ENCODE data around the gene RBBP6. TPM values are rescaled to one million over a fixed set of nuclear protein-coding genes. Genes with fewer than 3 reads are reported as not detected.

Gene RBBP6
- total RNA-seq, 3 donors from 2014 or later (not counting 1 experiment from before 2014, with no cell fraction given): 155 to 219 (median 173) TPM

DNA sequence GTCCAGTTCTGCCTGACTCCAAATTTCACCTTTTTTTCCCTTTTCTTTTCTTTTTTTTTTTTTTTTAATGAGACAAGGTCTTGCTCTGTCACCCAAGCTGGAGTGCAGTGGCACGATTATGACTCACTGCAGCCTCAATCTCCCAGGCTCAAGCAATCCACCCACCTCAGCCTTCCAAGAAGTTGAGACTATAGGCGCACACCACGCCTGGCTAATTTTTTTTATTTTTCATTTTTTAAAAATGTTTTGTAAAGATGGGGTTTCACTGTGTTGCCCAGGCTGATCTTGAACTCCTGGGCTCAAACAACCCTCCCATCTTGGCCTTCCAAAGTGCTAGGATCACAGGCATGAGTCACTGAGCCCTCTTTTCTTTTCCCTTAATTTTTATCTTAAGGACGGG, 33.4 kb upstream of the RBBP6 start:
- H3K9me3 Mint-ChIP-seq: no peaks in the 10 kb centered on the region
- H3K4me3 Mint-ChIP-seq: no peak overlapping the region
- Histone ChIP-seq H3K27ac (ENCODE audit: low read length) (no peak overlapping the region), H3K4me3 (ENCODE audit: low read length) (no peak overlapping the region), H3K27me3 (ENCODE audit: control insufficient read depth, insufficient read depth, low read length) (no peaks in the 10 kb centered on the region), H3K4me1 (ENCODE audit: control insufficient read depth, insufficient read depth, low read length) (no peaks in the 10 kb centered on the region), H3K9me3 (ENCODE audit: control insufficient read depth, insufficient read depth, low read length) (no peaks in the 10 kb centered on the region), H3K36me3 (ENCODE audit: control insufficient read depth, insufficient read depth, low read length) (no peaks in the 10 kb centered on the region)
- WGBS (ENCODE audit: insufficient coverage): 92% methylated on average over 2 of the region's 4 CpGs
- H3K36me3 Mint-ChIP-seq: no peaks in the 10 kb centered on the region
- peaks cover 0 to 4% of the 10 kb centered on the region in 2 donors for H3K27me3 Mint-ChIP-seq (ENCODE audit: low read depth in 2 of 2)
- intact Hi-C loops (cut with micrococcal nuclease): loop anchor here (10.0 kb wide), 1 partner anchor 1321 kb away; the partner anchor contains the start of gene SCNN1G
- H3K27ac Mint-ChIP-seq: no peak overlapping the region
- TF ChIP-seq, protein P1, sequence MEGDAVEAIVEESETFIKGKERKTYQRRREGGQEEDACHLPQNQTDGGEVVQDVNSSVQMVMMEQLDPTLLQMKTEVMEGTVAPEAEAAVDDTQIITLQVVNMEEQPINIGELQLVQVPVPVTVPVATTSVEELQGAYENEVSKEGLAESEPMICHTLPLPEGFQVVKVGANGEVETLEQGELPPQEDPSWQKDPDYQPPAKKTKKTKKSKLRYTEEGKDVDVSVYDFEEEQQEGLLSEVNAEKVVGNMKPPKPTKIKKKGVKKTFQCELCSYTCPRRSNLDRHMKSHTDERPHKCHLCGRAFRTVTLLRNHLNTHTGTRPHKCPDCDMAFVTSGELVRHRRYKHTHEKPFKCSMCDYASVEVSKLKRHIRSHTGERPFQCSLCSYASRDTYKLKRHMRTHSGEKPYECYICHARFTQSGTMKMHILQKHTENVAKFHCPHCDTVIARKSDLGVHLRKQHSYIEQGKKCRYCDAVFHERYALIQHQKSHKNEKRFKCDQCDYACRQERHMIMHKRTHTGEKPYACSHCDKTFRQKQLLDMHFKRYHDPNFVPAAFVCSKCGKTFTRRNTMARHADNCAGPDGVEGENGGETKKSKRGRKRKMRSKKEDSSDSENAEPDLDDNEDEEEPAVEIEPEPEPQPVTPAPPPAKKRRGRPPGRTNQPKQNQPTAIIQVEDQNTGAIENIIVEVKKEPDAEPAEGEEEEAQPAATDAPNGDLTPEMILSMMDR (IDR thresholded peaks at IDR 0.05): no peak
- H3K4me1 Mint-ChIP-seq: no peaks in the 10 kb centered on the region
- DNase-seq (no peak), ATAC-seq (no peak)

DNA sequence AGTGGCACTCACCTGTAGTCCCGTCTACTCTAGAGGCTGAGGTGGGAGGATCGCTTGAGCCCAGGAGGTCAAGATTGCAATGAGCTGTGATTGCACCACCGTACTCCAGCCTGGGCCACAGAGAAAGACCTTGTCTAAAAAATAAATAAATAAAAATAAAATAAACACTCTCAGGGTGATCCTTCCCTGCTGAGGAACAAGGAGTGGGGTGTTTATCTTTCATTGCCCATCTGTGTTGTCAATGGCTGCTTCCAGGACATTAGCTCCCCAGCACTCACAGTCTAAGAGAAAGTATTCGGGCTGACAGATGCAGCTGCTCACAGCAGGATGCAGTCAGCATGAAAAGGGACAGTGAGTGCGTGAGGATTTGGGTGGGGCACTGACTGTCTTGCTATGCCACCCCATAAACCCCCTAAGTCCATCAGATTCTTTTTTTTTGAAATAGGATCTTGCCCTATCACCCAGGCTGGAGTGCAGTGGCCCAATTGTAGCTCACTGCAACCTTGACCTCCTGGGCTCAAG, 31.3 kb upstream of the RBBP6 start:
- no peaks in the 10 kb centered on the region for H3K9me3 ChIP-seq (ENCODE audit: control insufficient read depth, insufficient read depth, low read length)
- no peak overlapping the region for H3K27ac Mint-ChIP-seq
- TF ChIP-seq, protein P1 (IDR thresholded peaks at IDR 0.05): no peak
- no peaks in the 10 kb centered on the region for H3K9me3 Mint-ChIP-seq
- WGBS (ENCODE audit: insufficient coverage): 97% methylated on average over 4 of the region's 5 CpGs
- no peak overlapping the region for H3K4me3 Mint-ChIP-seq
- peaks cover 0 to 4% of the 10 kb centered on the region in 2 donors for H3K27me3 Mint-ChIP-seq (ENCODE audit: low read depth in 2 of 2)
- DNase-seq: no peak
- no peaks in the 10 kb centered on the region for H3K27me3 ChIP-seq (ENCODE audit: control insufficient read depth, insufficient read depth, low read length)
- ATAC-seq: no peak
- no peak overlapping the region for H3K4me3 ChIP-seq (ENCODE audit: low read length)
- no peaks in the 10 kb centered on the region for H3K4me1 ChIP-seq (ENCODE audit: control insufficient read depth, insufficient read depth, low read length)
- intact Hi-C loops (cut with micrococcal nuclease): loop anchor here (10.0 kb wide), 1 partner anchor 1323 kb away; the partner anchor contains the start of gene SCNN1G
- H3K4me1 Mint-ChIP-seq: no peaks in the 10 kb centered on the region
- no peaks in the 10 kb centered on the region for H3K36me3 ChIP-seq (ENCODE audit: control insufficient read depth, insufficient read depth, low read length)
- no peaks in the 10 kb centered on the region for H3K36me3 Mint-ChIP-seq
- no peak overlapping the region for H3K27ac ChIP-seq (ENCODE audit: low read length)

DNA sequence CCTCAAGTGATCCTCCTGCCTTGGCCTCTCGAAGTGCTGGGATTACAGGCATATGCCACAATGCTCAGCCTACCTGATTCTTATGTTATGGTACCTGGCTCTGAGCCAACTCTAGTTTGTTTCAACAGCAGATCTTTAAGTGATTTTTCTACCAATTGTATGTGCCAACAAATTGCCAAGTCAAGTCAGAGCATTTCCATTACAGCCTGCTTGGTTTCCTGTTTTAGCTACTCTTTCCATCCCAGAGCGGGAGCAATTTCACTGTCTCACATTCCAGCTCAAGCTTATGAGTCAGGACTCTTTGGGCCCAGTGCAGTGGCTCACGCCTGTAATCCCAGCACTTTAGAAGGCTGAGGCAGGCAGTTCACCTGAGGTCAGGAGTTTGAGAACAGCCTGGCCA, 30.8 kb upstream of the RBBP6 start:
- Mint-ChIP-seq H3K36me3 (no peaks in the 10 kb centered on the region), H3K4me3 (no peak overlapping the region), H3K4me1 (no peaks in the 10 kb centered on the region), H3K9me3 (no peaks in the 10 kb centered on the region), H3K27ac (no peak overlapping the region), H3K27me3 (ENCODE audit: low read depth in 2 of 2) (peaks cover 0 to 4% of the 10 kb centered on the region in 2 donors)
- TF ChIP-seq, protein P1 (IDR thresholded peaks at IDR 0.05): no peak
- ATAC-seq: no peak
- Histone ChIP-seq H3K27ac (ENCODE audit: low read length) (no peak overlapping the region), H3K9me3 (ENCODE audit: control insufficient read depth, insufficient read depth, low read length) (no peaks in the 10 kb centered on the region), H3K27me3 (ENCODE audit: control insufficient read depth, insufficient read depth, low read length) (no peaks in the 10 kb centered on the region), H3K4me1 (ENCODE audit: control insufficient read depth, insufficient read depth, low read length) (no peaks in the 10 kb centered on the region), H3K36me3 (ENCODE audit: control insufficient read depth, insufficient read depth, low read length) (no peaks in the 10 kb centered on the region), H3K4me3 (ENCODE audit: low read length) (no peak overlapping the region)
- 90% methylated on average over 3 of the region's 3 CpGs for WGBS (ENCODE audit: insufficient coverage)
- DNase-seq: no peak
- intact Hi-C loops (cut with micrococcal nuclease): loop anchor here (10.0 kb wide), 1 partner anchor 1324 kb away; the partner anchor contains the start of gene SCNN1G

DNA sequence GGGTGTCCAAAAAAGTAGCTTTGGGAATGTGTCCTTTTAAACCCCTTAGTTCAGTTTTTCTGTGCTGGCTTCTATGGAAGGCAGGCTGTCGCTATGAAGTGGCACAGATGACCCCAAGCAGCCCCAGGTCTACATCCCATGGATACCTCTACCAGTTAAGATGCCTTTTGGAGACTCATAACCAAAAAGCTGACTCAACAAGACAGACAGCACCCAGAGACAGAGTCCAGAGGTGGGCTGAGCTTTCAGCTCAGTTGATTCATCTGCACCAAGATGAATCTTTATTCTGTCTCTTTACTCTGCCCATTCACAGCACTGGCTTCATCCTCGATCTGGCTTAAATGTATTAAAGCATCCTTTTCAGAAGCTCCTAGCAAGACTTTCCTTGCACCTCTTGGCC, 29.8 kb upstream of the RBBP6 start:
- Histone ChIP-seq H3K9me3 (ENCODE audit: control insufficient read depth, insufficient read depth, low read length) (no peaks in the 10 kb centered on the region), H3K4me1 (ENCODE audit: control insufficient read depth, insufficient read depth, low read length) (no peaks in the 10 kb centered on the region), H3K36me3 (ENCODE audit: control insufficient read depth, insufficient read depth, low read length) (no peaks in the 10 kb centered on the region), H3K27ac (ENCODE audit: low read length) (no peak overlapping the region), H3K27me3 (ENCODE audit: control insufficient read depth, insufficient read depth, low read length) (no peaks in the 10 kb centered on the region), H3K4me3 (ENCODE audit: low read length) (no peak overlapping the region)
- Mint-ChIP-seq H3K27ac (no peak overlapping the region), H3K9me3 (no peaks in the 10 kb centered on the region), H3K4me1 (no peaks in the 10 kb centered on the region), H3K36me3 (no peaks in the 10 kb centered on the region), H3K4me3 (no peak overlapping the region), H3K27me3 (ENCODE audit: low read depth in 2 of 2) (peaks cover 0 to 4% of the 10 kb centered on the region in 2 donors)
- ATAC-seq: no peak
- WGBS (ENCODE audit: insufficient coverage): 94% methylated on average over 2 of the region's 2 CpGs
- no peak for DNase-seq
- TF ChIP-seq, protein P1 (IDR thresholded peaks at IDR 0.05): no peak
- intact Hi-C loops (cut with micrococcal nuclease): loop anchor here (10.0 kb wide), 1 partner anchor 1325 kb away; the partner anchor contains the start of gene SCNN1G
